NT2/D1 (cell line): ENCODE data around the gene PGLYRP2.

Experiments
- SUZ12 ChIP-seq: IDR thresholded peaks from 2 replicates; pipeline ENCODE4 v1.6.1; 2011; ENCODE audit not compliant: insufficient read length, insufficient read depth; ENCODE audit errors: extremely low read depth
- ZNF274 ChIP-seq: IDR thresholded peaks from 2 replicates; pipeline ENCODE4 v1.6.1; 2011; ENCODE audit warnings: mild to moderate bottlenecking, low read depth, low read length

DNA sequence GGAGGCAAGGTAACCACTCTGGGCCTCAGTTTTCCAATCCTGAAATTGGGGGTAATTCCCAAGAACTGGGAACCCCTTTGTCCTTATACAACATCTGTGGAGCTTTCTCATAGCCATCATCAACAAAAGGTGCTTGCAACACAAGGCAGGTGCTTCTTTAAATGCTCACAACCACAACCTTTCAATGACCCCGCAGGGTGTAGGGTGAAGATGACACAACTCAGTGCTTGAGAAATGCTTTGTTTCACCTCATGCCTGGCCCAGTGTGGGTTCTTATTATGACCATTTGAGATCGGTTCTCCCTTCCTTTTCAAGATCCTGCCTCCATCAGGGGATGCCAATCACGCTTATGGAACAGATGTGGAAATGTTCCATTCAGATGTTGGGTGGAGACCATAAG is 38.0 kb downstream of the PGLYRP2 start:
- TF ChIP-seq ZNF274 (no peak), SUZ12 (no peak)
